ENCODE results near the gene LRRC45.
A peak's percentile ranks its signal among the peaks of the same experiment; 100 is the strongest.

LRRC45 gene

GRCh38 chr17:82008258-82008940 is 14.7 kb upstream of the LRRC45 start:
- no peak for DNase-seq

GRCh38 chr17:82008941-82009405 is 14.1 kb upstream of the LRRC45 start:
- no peak for DNase-seq

GRCh38 chr17:82009413-82009812 is 13.7 kb upstream of the LRRC45 start:
- no peak for DNase-seq

GRCh38 chr17:82010575-82011525 is 12.3 kb upstream of the LRRC45 start:
- no peak for DNase-seq

GRCh38 chr17:82011617-82012187 is 11.4 kb upstream of the LRRC45 start:
- no peak for DNase-seq

- no peak for DNase-seq
Measured at GRCh38 chr17:82012261-82012639, 10.9 kb upstream of the LRRC45 start.

GRCh38 chr17:82012640-82013295 is 10.3 kb upstream of the LRRC45 start:
- no peak for DNase-seq

GRCh38 chr17:82013341-82013740 is 9.8 kb upstream of the LRRC45 start:
- DNase-seq: no peak

GRCh38 chr17:82013772-82014321 is 9.3 kb upstream of the LRRC45 start:
- DNase-seq: no peak

GRCh38 chr17:82014432-82014831 is 8.7 kb upstream of the LRRC45 start:
- DNase-seq: no peak

GRCh38 chr17:82014971-82015310 is 8.2 kb upstream of the LRRC45 start:
- no peak for DNase-seq

GRCh38 chr17:82015311-82015971 is 7.7 kb upstream of the LRRC45 start:
- no peak for DNase-seq

- no peak for DNase-seq
Measured at GRCh38 chr17:82016061-82016874, 6.8 kb upstream of the LRRC45 start.

GRCh38 chr17:82016875-82017459 is 6.1 kb upstream of the LRRC45 start:
- DNase-seq: no peak

GRCh38 chr17:82017612-82018151 is 5.4 kb upstream of the LRRC45 start:
- no peak for DNase-seq

- DNase-seq: no peak
Measured at GRCh38 chr17:82018152-82018988, 4.7 kb upstream of the LRRC45 start.

- DNase-seq: no peak
Measured at GRCh38 chr17:82018989-82019689, 4.0 kb upstream of the LRRC45 start.

GRCh38 chr17:82019690-82020571 is 3.2 kb upstream of the LRRC45 start:
- DNase-seq: peak; percentile 84
